GM13976 (cell line): ENCODE measurements around the gene NAB1.

Experiments
- DNase-seq: peaks from one replicate; pipeline ENCODE4 v3.0.0; 2012; ENCODE audit warnings: low spot score
- CTCF ChIP-seq: IDR thresholded peaks from 2 replicates; pipeline ENCODE4 v1.5.1; 2012; ENCODE audit warnings: borderline replicate concordance, mild to moderate bottlenecking; ENCODE audit not compliant: insufficient read depth; ENCODE audit errors: extremely low read depth, missing control alignments, control extremely low read depth
- in situ Hi-C: fragments of 300-500 bp; cut with MboI; formaldehyde crosslinking; loops from one replicate; pipeline ENCODE4 v1.12.0; 2022; ENCODE audit warnings: low sequenced_read_pairs, mixed read lengths, inconsistent platforms; ENCODE audit not compliant: unreplicated experiment

Gene NAB1

GRCh38 chr2:190663348-190663747 lies 14.5 kb downstream of the NAB1 start:
- no peak for TF ChIP-seq CTCF
- in situ Hi-C loops, result no loop called here
- DNase-seq, result no peak

- in situ Hi-C loops, result no loop called here
- no peak for DNase-seq
- TF ChIP-seq CTCF, result no peak
Observed at GRCh38 chr2:190663839-190664238, 15.0 kb downstream of the NAB1 start.

- in situ Hi-C loops, result no loop called here
- DNase-seq, result no peak
- TF ChIP-seq CTCF, result no peak
Observed at GRCh38 chr2:190664240-190664639, 15.4 kb downstream of the NAB1 start.

- TF ChIP-seq CTCF, result no peak
- no peak for DNase-seq
- in situ Hi-C loops, result no loop called here
Observed at GRCh38 chr2:190666895-190667294, 18.0 kb downstream of the NAB1 start.

GRCh38 chr2:190668892-190669291 lies 20.0 kb downstream of the NAB1 start:
- in situ Hi-C loops, result no loop called here
- no peak for TF ChIP-seq CTCF
- DNase-seq, result no peak

- no peak for DNase-seq
- TF ChIP-seq CTCF, result no peak
- in situ Hi-C loops, result no loop called here
Observed at GRCh38 chr2:190670182-190670946, 21.5 kb downstream of the NAB1 start.

GRCh38 chr2:190674966-190675650 lies 26.2 kb downstream of the NAB1 start:
- no peak for DNase-seq
- in situ Hi-C loops, result no loop called here
- TF ChIP-seq CTCF, result no peak
